ENCODE measurements around the gene PTPRM.

The PTPRM gene

GRCh38 chr18:7871560-7872456 is 304.7 kb downstream of the PTPRM start:
- DNase-seq = no peak

- no peak for DNase-seq
Measured at GRCh38 chr18:7872569-7872968, 305.5 kb downstream of the PTPRM start.

- DNase-seq = no peak
Measured at GRCh38 chr18:7873316-7873715, 306.2 kb downstream of the PTPRM start.

GRCh38 chr18:7876354-7877104 is 309.4 kb downstream of the PTPRM start:
- no peak for DNase-seq

GRCh38 chr18:7877609-7878008 is 310.5 kb downstream of the PTPRM start:
- no peak for DNase-seq

GRCh38 chr18:7878265-7879211 is 311.4 kb downstream of the PTPRM start:
- DNase-seq = no peak

- DNase-seq = no peak
Measured at GRCh38 chr18:7879717-7880116, 312.6 kb downstream of the PTPRM start.

- DNase-seq = no peak
Measured at GRCh38 chr18:7885865-7886264, 318.7 kb downstream of the PTPRM start.

GRCh38 chr18:7886436-7886835 is 319.3 kb downstream of the PTPRM start:
- DNase-seq = no peak

- DNase-seq = no peak
Measured at GRCh38 chr18:7889515-7889914, 322.4 kb downstream of the PTPRM start.

- no peak for DNase-seq
Measured at GRCh38 chr18:7890075-7890474, 323.0 kb downstream of the PTPRM start.

- no peak for DNase-seq
Measured at GRCh38 chr18:7892556-7892955, 325.4 kb downstream of the PTPRM start.

- DNase-seq = no peak
Measured at GRCh38 chr18:7894592-7894991, 327.5 kb downstream of the PTPRM start.

- DNase-seq = no peak
Measured at GRCh38 chr18:7895346-7895745, 328.2 kb downstream of the PTPRM start.

GRCh38 chr18:7896161-7896560 is 329.0 kb downstream of the PTPRM start:
- DNase-seq = no peak

- no peak for DNase-seq
Measured at GRCh38 chr18:7896805-7897518, 329.8 kb downstream of the PTPRM start.

GRCh38 chr18:7898181-7898580 is 331.1 kb downstream of the PTPRM start:
- no peak for DNase-seq

GRCh38 chr18:7899078-7899477 is 332.0 kb downstream of the PTPRM start:
- no peak for DNase-seq

GRCh38 chr18:7900091-7900490 is 333.0 kb downstream of the PTPRM start:
- no peak for DNase-seq

GRCh38 chr18:7901657-7902056 is 334.5 kb downstream of the PTPRM start:
- no peak for DNase-seq

GRCh38 chr18:7902399-7902839 is 335.3 kb downstream of the PTPRM start:
- DNase-seq = no peak

GRCh38 chr18:7904529-7904928 is 337.4 kb downstream of the PTPRM start:
- DNase-seq = no peak
